ENCODE data around the gene CS. TPM values are rescaled to one million over a fixed set of nuclear protein-coding genes. Genes with fewer than 3 reads are reported as not detected.
A peak's percentile ranks its signal among the peaks of the same experiment; 100 is the strongest.
"Not testable (repeated sequence)": the region's sequence is repeated elsewhere in the genome, so short reads cannot be mapped to it uniquely, and the experiment has no call there.

The CS gene
- polyA plus RNA-seq, 1 of the 3 experiments (the other 2 are of a cell fraction), result 121 TPM

DNA sequence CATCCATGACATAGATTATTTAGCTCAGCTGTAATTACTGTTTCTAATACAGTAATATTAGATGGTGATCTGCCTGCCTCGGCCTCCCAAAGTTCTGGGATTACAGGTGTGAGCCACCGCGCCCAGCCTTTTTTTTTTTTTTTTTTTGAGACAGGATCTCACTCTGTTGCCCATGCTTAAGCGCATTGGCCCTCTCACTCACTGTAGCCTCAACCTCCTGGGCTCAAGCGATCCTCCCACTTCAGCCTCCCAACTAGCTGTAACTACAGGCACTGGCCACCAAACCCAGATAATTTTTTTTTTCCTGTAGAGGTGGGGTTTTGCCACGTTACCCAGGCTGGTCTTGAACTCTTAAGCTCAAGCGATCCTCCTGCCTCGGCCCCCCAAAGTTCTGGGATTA lies 35.4 kb upstream of the CS start:
- not testable (repeated sequence) for H3K79me2 ChIP-seq (ENCODE audit: insufficient read depth); H3K4me3 ChIP-seq (ENCODE audit: low read depth in 2 of 2, low read length in 1 of 2); H3K27me3 ChIP-seq (ENCODE audit: insufficient read depth); H3F3A ChIP-seq (replicated peaks; ENCODE audit: insufficient read depth); H3K9me3 ChIP-seq; H3K27ac ChIP-seq (ENCODE audit: low read depth in 2 of 2, low read length in 1 of 2); DNase-seq; H2AFZ ChIP-seq (ENCODE audit: low read depth); H3K36me3 ChIP-seq (replicated peaks in 1 of 2; ENCODE audit: control insufficient read depth in 1 of 2, insufficient read depth in 2 of 2, low read length in 1 of 2); H3K4me2 ChIP-seq; H3K4me1 ChIP-seq (ENCODE audit: control insufficient read depth in 1 of 2, insufficient read depth in 2 of 2, low read depth in 1 of 2, low read length in 1 of 2); H3K9me2 ChIP-seq; H3K9ac ChIP-seq; H4K20me1 ChIP-seq (ENCODE audit: insufficient read depth)
- ChIA-PET CTCF (interaction anchor here (1.1 to 1.3 kb wide), 2 partner anchors 10 to 14 kb away, joined by 3 read pairs; no protein-coding TSS in a partner anchor), POLR2A (interaction anchor here (1.0 to 1.2 kb wide), 2 partner anchors 8 to 128 kb away, joined by 3 read pairs; no protein-coding TSS in a partner anchor)
- WGBS (ENCODE audit: low lambda C conversion rate), result 93% methylated on average over 8 of the region's 8 CpGs

DNA sequence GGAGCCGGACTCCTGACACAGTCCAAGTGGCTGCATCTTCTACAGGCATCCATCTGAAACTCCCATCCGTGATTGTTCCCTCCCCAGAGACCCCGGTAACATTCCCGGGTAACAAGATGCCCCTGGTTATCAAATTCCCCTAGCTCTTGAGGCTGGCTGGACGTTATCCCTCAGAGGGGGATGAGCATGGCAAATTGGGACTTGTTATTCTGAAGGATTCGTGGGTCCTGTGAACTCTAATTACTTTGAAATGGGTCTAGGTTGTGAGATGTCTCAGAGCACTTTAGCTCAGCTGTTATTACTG lies 34.3 kb upstream of the CS start:
- H2AFZ ChIP-seq (ENCODE audit: low read depth), result peak overlapping the region; percentile 72; the same call in 1 of the 2 replicates
- CTCF ChIA-PET, result interaction anchor here (0.7 to 1.0 kb wide), 3 partner anchors 10 to 27 kb away, joined by 3 to 4 read pairs (median 3); no protein-coding TSS in a partner anchor
- peak overlapping the region; percentile 61 to 73 for H3K4me3 ChIP-seq (ENCODE audit: low read depth in 2 of 2, low read length in 1 of 2)
- peak overlapping the region; percentile 87 for H3K4me2 ChIP-seq
- POLR2A ChIA-PET, result interaction anchor here (0.7 to 3.1 kb wide), 7 partner anchors 9 to 130 kb away, joined by 3 to 26 read pairs (median 6); partner anchors contain the start of genes CNPY2, STAT2 and TIMELESS
- WGBS (ENCODE audit: low lambda C conversion rate), result 1% methylated on average over 6 of the region's 6 CpGs
- H3F3A ChIP-seq (replicated peaks; ENCODE audit: insufficient read depth), result peaks cover 5% of the 10 kb centered on the region
- H3K79me2 ChIP-seq (ENCODE audit: insufficient read depth), result peaks cover 4% of the 10 kb centered on the region; the same call in 1 of the 2 replicates
- H3K9ac ChIP-seq, result peak overlapping the region; percentile 87
- TF ChIP-seq RFX5 (IDR thresholded peaks at IDR 0.05; ENCODE audit: low read length), result no peak
- TF ChIP-seq, protein P1, sequence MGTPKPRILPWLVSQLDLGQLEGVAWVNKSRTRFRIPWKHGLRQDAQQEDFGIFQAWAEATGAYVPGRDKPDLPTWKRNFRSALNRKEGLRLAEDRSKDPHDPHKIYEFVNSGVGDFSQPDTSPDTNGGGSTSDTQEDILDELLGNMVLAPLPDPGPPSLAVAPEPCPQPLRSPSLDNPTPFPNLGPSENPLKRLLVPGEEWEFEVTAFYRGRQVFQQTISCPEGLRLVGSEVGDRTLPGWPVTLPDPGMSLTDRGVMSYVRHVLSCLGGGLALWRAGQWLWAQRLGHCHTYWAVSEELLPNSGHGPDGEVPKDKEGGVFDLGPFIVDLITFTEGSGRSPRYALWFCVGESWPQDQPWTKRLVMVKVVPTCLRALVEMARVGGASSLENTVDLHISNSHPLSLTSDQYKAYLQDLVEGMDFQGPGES (IDR thresholded peaks at IDR 0.05; ENCODE audit: low read depth, low read length), result no peak
- no peak for TF ChIP-seq NFIC (IDR thresholded peaks at IDR 0.05; ENCODE audit: borderline replicate concordance)
- TF ChIP-seq, protein P2, sequence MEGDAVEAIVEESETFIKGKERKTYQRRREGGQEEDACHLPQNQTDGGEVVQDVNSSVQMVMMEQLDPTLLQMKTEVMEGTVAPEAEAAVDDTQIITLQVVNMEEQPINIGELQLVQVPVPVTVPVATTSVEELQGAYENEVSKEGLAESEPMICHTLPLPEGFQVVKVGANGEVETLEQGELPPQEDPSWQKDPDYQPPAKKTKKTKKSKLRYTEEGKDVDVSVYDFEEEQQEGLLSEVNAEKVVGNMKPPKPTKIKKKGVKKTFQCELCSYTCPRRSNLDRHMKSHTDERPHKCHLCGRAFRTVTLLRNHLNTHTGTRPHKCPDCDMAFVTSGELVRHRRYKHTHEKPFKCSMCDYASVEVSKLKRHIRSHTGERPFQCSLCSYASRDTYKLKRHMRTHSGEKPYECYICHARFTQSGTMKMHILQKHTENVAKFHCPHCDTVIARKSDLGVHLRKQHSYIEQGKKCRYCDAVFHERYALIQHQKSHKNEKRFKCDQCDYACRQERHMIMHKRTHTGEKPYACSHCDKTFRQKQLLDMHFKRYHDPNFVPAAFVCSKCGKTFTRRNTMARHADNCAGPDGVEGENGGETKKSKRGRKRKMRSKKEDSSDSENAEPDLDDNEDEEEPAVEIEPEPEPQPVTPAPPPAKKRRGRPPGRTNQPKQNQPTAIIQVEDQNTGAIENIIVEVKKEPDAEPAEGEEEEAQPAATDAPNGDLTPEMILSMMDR (IDR thresholded peaks at IDR 0.05), result no peak
- TF ChIP-seq NRF1 (IDR thresholded peaks at IDR 0.05; ENCODE audit: low read depth, low read length), result no peak
- TF ChIP-seq FOXJ3 (CRISPR knock-in tag; IDR thresholded peaks at IDR 0.05), result no peak
- TF ChIP-seq JUND (IDR thresholded peaks at IDR 0.05), result no peak
- TF ChIP-seq EP300 (IDR thresholded peaks at IDR 0.05; ENCODE audit: borderline replicate concordance in 1 of 2, low read depth in 1 of 2, low read length in 1 of 2), result no peak
- no peak for TF ChIP-seq RAD21 (IDR thresholded peaks at IDR 0.05; ENCODE audit: low read length)
- TF ChIP-seq, protein P3, sequence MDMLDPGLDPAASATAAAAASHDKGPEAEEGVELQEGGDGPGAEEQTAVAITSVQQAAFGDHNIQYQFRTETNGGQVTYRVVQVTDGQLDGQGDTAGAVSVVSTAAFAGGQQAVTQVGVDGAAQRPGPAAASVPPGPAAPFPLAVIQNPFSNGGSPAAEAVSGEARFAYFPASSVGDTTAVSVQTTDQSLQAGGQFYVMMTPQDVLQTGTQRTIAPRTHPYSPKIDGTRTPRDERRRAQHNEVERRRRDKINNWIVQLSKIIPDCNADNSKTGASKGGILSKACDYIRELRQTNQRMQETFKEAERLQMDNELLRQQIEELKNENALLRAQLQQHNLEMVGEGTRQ (IDR thresholded peaks at IDR 0.05; ENCODE audit: borderline replicate concordance, low read depth, low read length), result no peak
- TF ChIP-seq RCOR1 (IDR thresholded peaks at IDR 0.05; ENCODE audit: low read length), result no peak
- TF ChIP-seq YY1 (IDR thresholded peaks at IDR 0.05; ENCODE audit: low read depth), result no peak
- TF ChIP-seq GATA2 (CRISPR knock-in tag; IDR thresholded peaks at IDR 0.05), result no peak
- TF ChIP-seq TEAD4 (IDR thresholded peaks at IDR 0.05; ENCODE audit: borderline replicate concordance, insufficient read depth), result no peak
- TF ChIP-seq TAF1 (IDR thresholded peaks at IDR 0.05; ENCODE audit: borderline replicate concordance, low read depth, low read length), result no peak
- no peak for TF ChIP-seq SIN3A (IDR thresholded peaks at IDR 0.05; ENCODE audit: borderline replicate concordance, low read depth, low read length)
- no peak for TF ChIP-seq MEF2A (IDR thresholded peaks at IDR 0.05; ENCODE audit: borderline replicate concordance, low read depth)
- no peak for TF ChIP-seq EZH2phosphoT487 (IDR thresholded peaks at IDR 0.05; ENCODE audit: borderline replicate concordance, low read depth)
- DNase-seq, result no peak
- H3K9me3 ChIP-seq, result no peaks in the 10 kb centered on the region
- no peaks in the 10 kb centered on the region for H3K36me3 ChIP-seq (replicated peaks in 1 of 2; ENCODE audit: control insufficient read depth in 1 of 2, insufficient read depth in 2 of 2, low read length in 1 of 2)
- H3K9me2 ChIP-seq, result no peaks in the 10 kb centered on the region
- peak overlapping the region; percentile 84 to 97 for H3K27ac ChIP-seq (ENCODE audit: low read depth in 2 of 2, low read length in 1 of 2)
- H4K20me1 ChIP-seq (ENCODE audit: insufficient read depth), result no peaks in the 10 kb centered on the region
- H3K4me1 ChIP-seq (ENCODE audit: control insufficient read depth in 1 of 2, insufficient read depth in 2 of 2, low read depth in 1 of 2, low read length in 1 of 2), result peaks cover 4 to 8% of the 10 kb centered on the region in 2 experiments; a peak in 1 of 4 replicates
- no peaks in the 10 kb centered on the region for H3K27me3 ChIP-seq (ENCODE audit: insufficient read depth)

Data from SK-N-SH (cell line).